Fibroblast of pulmonary artery (primary cell): ENCODE measurements around the gene FANCL.

ENCODE experiments used
- DNase-seq: peaks from one replicate; pipeline ENCODE4 v3.0.0-alpha.2; 2010; ENCODE audit warnings: low read depth
- H3K4me3 ChIP-seq: replicated peaks from 2 replicates; pipeline ENCODE4 v1.5.1; 2011; ENCODE audit warnings: low read depth, mild to moderate bottlenecking, control low read depth, low read length, moderate library complexity
- TF ChIP-seq, protein P1 (sequence below): IDR thresholded peaks from 2 replicates; pipeline ENCODE4 v1.5.1; 2011; ENCODE audit warnings: mild to moderate bottlenecking, control low read depth, low read length, inconsistent platforms; ENCODE audit errors: missing control alignments

Gene FANCL

DNA sequence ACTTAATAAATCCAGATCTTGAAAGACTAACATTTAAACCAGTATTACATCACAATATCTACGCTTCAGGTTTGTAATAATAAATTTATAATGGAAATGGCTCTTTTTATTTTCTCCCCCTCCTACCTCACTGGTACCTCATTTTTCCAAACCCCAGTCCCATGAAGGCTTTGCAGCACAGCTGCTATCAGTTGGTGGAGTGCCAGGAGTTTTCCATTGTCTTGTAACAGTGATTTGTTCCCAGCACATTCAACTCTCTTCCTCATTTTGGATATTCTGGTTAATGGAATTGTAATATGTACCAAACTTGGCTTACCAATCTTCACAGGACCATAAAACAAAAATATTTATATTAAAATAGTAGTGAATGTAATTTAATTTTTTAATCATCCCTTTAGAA is 103.3 kb downstream of the FANCL start:
- DNase-seq: peak; percentile 69
- H3K4me3 ChIP-seq: no peak overlapping the region
- TF ChIP-seq, protein P1, sequence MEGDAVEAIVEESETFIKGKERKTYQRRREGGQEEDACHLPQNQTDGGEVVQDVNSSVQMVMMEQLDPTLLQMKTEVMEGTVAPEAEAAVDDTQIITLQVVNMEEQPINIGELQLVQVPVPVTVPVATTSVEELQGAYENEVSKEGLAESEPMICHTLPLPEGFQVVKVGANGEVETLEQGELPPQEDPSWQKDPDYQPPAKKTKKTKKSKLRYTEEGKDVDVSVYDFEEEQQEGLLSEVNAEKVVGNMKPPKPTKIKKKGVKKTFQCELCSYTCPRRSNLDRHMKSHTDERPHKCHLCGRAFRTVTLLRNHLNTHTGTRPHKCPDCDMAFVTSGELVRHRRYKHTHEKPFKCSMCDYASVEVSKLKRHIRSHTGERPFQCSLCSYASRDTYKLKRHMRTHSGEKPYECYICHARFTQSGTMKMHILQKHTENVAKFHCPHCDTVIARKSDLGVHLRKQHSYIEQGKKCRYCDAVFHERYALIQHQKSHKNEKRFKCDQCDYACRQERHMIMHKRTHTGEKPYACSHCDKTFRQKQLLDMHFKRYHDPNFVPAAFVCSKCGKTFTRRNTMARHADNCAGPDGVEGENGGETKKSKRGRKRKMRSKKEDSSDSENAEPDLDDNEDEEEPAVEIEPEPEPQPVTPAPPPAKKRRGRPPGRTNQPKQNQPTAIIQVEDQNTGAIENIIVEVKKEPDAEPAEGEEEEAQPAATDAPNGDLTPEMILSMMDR: no peak

- no peak overlapping the region for H3K4me3 ChIP-seq
- TF ChIP-seq, protein P1: no peak
- peak; percentile 86 for DNase-seq
These were observed 103.9 kb downstream of the FANCL start for GRCh38 chr2:58137221-58137620.

GRCh38 chr2:58135861-58136260 is 105.3 kb downstream of the FANCL start:
- TF ChIP-seq, protein P1: no peak
- no peak for DNase-seq

GRCh38 chr2:58133395-58133794 is 107.7 kb downstream of the FANCL start:
- TF ChIP-seq, protein P1: no peak
- peak; percentile 24 for DNase-seq
- H3K4me3 ChIP-seq: no peak overlapping the region

More at GRCh38 chr2:58135861-58136260, 105.3 kb downstream of the FANCL start:
- H3K4me3 ChIP-seq: no peak overlapping the region

GRCh38 chr2:58131191-58132011 is 109.7 kb downstream of the FANCL start:
- DNase-seq: peak; percentile 83
- TF ChIP-seq, protein P1: peak; percentile 33
- H3K4me3 ChIP-seq: no peak overlapping the region

DNA sequence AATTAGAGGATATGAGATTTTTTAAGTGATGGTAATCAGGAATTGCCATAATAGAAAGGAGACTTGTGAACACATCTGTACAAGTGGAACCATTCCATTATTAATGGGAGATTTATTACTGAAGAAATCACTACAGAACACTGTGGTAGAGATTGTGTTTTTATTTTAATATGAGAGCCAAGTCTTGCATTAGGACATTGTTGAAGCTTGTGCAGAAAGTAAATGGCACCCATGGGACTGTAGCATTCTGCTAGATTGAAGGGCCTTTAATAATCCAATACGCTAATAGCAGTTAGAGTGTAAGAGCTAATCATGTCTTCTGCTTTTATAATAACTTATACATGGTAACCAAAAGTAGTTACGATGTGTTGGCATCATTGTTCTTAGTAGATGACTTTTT is 110.9 kb downstream of the FANCL start:
- H3K4me3 ChIP-seq: no peak overlapping the region
- TF ChIP-seq, protein P1: no peak
- DNase-seq: no peak

- no peak overlapping the region for H3K4me3 ChIP-seq
- DNase-seq: no peak
- TF ChIP-seq, protein P1: no peak
These were observed 114.0 kb downstream of the FANCL start for GRCh38 chr2:58127111-58127510.
